Naive thymus-derived CD4-positive, alpha-beta T cell (primary cell): Measurements from ENCODE around the gene BRSK1. TPM values are rescaled to one million over a fixed set of nuclear protein-coding genes. Genes with fewer than 3 reads are reported as not detected.

ENCODE experiments used
- ATAC-seq: fragments of 150-1000 bp; cut with Tn5 transposase; 2 replicates; pipeline ENCODE4 v1.10.0; 2021; ENCODE audit warnings: mild to moderate bottlenecking, moderate library complexity
- CTCF ChIA-PET: fragments of 350-600 bp; sonication (Branson Sonifier 250); formaldehyde crosslinking; loops from one replicate; lab custom pipeline; 2021; ENCODE audit warnings: antibody characterized with exemption; lab: Charles Lee
- POLR2A ChIA-PET: fragments of 350-600 bp; sonication (Branson Sonifier 250); formaldehyde crosslinking; loops from one replicate; lab custom pipeline; 2021; ENCODE audit warnings: antibody characterized with exemption, inconsistent platforms; lab: Charles Lee
- DNase-seq, 9 donors: peaks; one replicate each; pipeline versions ENCODE4 v3.0.0 to v3.0.0-alpha.2; 2020 to 2022; ENCODE audit warnings: mixed read lengths in 1 of 9
- H3K27ac ChIP-seq: one replicate; pipeline ENCODE4 v1.7.0; 2013; ENCODE audit warnings: mild to moderate bottlenecking, low read depth, low read length, moderate library complexity
- H3K27me3 ChIP-seq, 2 donors: one replicate each; pipeline ENCODE4 v1.7.0; 2013; ENCODE audit warnings: low read length in 2 of 2, mild to moderate bottlenecking in 2 of 2, moderate library complexity in 2 of 2; ENCODE audit not compliant: control insufficient read depth in 2 of 2, insufficient read depth in 2 of 2
- H3K36me3 ChIP-seq, 3 experiments: 1 replicate in 2 of 3; 2 replicates in 1 of 3; pipeline ENCODE4 v1.7.0; 2013; ENCODE audit warnings: low read length in 3 of 3, mild to moderate bottlenecking in 3 of 3, moderate library complexity in 1 of 3; ENCODE audit not compliant: insufficient read depth in 3 of 3, control insufficient read depth in 2 of 3
- H3K4me1 ChIP-seq, 2 donors: one replicate each; pipeline ENCODE4 v1.7.0; 2013; ENCODE audit warnings: low read length in 2 of 2, mild to moderate bottlenecking in 2 of 2, moderate library complexity in 1 of 2; ENCODE audit not compliant: control insufficient read depth in 2 of 2, insufficient read depth in 2 of 2
- H3K4me3 ChIP-seq: 2 replicates; pipeline ENCODE4 v1.7.0; 2013; ENCODE audit warnings: mild to moderate bottlenecking, low read length
- H3K9me3 ChIP-seq, 3 experiments: 1 replicate in 2 of 3; 2 replicates in 1 of 3; pipeline ENCODE4 v1.7.0; 2013; ENCODE audit warnings: low read length in 3 of 3; ENCODE audit not compliant: control insufficient read depth in 2 of 3
- H3K27ac Mint-ChIP-seq, 9 donors: one replicate each; pipeline ENCODE4 v1.8.0; 2020 to 2022; ENCODE audit warnings: mixed read lengths in 9 of 9, mild to moderate bottlenecking in 8 of 9, moderate library complexity in 5 of 9, inconsistent platforms in 2 of 9
- H3K27me3 Mint-ChIP-seq, 5 donors: one replicate each; pipeline ENCODE4 v1.8.0; 2021 to 2022; ENCODE audit warnings: mixed read lengths in 5 of 5, mild to moderate bottlenecking in 1 of 5
- H3K36me3 Mint-ChIP-seq, 5 donors: one replicate each; pipeline ENCODE4 v1.8.0; 2020 to 2022; ENCODE audit warnings: mixed read lengths in 5 of 5, mild to moderate bottlenecking in 3 of 5, inconsistent platforms in 1 of 5
- H3K4me1 Mint-ChIP-seq, 7 donors: one replicate each; pipeline ENCODE4 v1.8.0; 2020 to 2022; ENCODE audit warnings: mixed read lengths in 7 of 7, mild to moderate bottlenecking in 3 of 7, inconsistent platforms in 1 of 7
- H3K4me3 Mint-ChIP-seq, 10 donors: one replicate each; pipeline ENCODE4 v1.8.0; 2020 to 2022; ENCODE audit warnings: mild to moderate bottlenecking in 10 of 10, mixed read lengths in 10 of 10, moderate library complexity in 6 of 10, inconsistent platforms in 2 of 10
- H3K9me3 Mint-ChIP-seq, 11 donors: one replicate each; pipeline ENCODE4 v1.8.0; 2020 to 2022; ENCODE audit warnings: mixed read lengths in 11 of 11, mild to moderate bottlenecking in 4 of 11, inconsistent platforms in 1 of 11, moderate library complexity in 1 of 11
- intact Hi-C, 2 donors: fragments of 100-400 bp; cut with micrococcal nuclease; formaldehyde crosslinking; loops; one replicate each; pipeline ENCODE4 v1.15.1; 2023
- polyA plus RNA-seq, 2 donors: library from polyadenylated mRNA; unstranded; fragments of 300-500 nt; fragmentation: Illumina TruSeq; gene quantifications; one replicate each; pipeline ENCODE4 v1.2.3, GENCODE V29; 2021
- total RNA-seq, 6 experiments: library from RNA in 5 of 6; stranded (reverse) in 5 of 6; gene quantifications; 1 replicate in 5 of 6; 2 replicates in 1 of 6; pipeline ENCODE4 v1.2.3 and lab custom pipeline; 2021 to 2026

The BRSK1 gene
- total and polyA plus RNA-seq, 7 experiments from 2014 or later = 0.41 to 6.3 (median 3.4) TPM; not detected in 2

DNA sequence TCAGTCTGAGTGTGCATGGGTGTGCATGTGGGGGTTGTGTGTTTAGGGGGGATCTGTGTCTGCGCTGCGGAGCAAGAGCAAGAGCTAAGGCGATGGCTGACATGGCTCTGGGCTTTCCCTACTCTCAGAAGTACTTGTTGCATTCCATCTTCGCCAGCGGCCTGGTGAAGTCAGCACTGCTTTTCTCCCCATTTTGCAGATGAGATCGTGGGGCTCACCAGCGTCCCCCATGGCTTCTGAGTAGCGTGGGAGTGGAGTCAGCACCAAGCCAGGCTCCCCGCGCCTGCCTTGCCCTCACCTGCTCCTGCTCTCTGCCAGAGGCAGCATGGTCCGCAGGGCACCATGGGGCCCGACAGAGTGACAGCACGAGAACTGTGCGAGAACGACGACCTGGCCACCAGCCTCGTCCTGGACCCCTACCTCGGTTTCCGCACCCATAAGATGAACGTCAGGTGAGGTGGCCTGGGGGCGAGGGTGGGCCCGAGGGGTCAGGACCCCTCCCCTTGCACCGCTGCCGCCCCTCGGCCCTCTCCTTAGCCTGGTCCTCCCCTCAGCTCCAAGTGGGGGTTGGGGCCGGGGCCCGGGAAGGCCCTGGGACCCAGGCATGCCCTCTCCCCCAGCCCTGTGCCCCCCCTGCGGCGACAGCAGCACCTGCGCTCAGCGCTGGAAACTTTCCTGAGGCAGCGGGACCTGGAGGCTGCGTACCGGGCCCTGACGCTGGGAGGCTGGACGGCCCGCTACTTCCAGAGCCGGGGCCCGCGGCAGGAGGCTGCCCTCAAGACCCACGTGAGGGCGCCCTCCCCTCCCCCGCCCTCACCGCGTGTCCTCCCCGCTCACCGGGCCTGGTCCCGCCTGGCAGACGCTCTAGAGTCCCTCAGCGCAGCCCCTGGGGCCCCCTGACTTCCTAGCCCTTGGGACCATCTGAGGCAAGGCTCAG lies 58.1 kb downstream of the BRSK1 start:
- intact Hi-C loops = no loop called here
- ChIA-PET CTCF (no interaction called here), POLR2A (interaction anchor here (1.0 kb wide), 2 partner anchors 10 to 64 kb away, joined by 4 to 5 read pairs; no protein-coding TSS in a partner anchor)
- Mint-ChIP-seq H3K4me1 (peaks cover 11 to 28% (median 24%) of the 10 kb centered on the region in 7 donors), H3K27me3 (peaks cover 0 to 9% (median 0%) of the 10 kb centered on the region in 5 donors), H3K36me3 (peaks cover 0 to 13% (median 3%) of the 10 kb centered on the region in 5 donors), H3K27ac (peak overlapping the region in 6 of 9 donors; percentile 28 to 99 (median 74)), H3K9me3 (peaks cover 0 to 4% (median 0%) of the 10 kb centered on the region in 11 donors), H3K4me3 (peak overlapping the region; percentile 32 to 99 (median 80))
- H3K27me3 ChIP-seq = no peaks in the 10 kb centered on the region
- ATAC-seq (no peak), DNase-seq (no peak)
- H3K4me3 ChIP-seq = no peak overlapping the region
- no peak overlapping the region for H3K27ac ChIP-seq
- no peaks in the 10 kb centered on the region for H3K9me3 ChIP-seq
- H3K36me3 ChIP-seq = peaks cover 0 to 15% (median 0%) of the 10 kb centered on the region in 3 experiments
- peaks cover 8 to 15% of the 10 kb centered on the region in 2 donors for H3K4me1 ChIP-seq

DNA sequence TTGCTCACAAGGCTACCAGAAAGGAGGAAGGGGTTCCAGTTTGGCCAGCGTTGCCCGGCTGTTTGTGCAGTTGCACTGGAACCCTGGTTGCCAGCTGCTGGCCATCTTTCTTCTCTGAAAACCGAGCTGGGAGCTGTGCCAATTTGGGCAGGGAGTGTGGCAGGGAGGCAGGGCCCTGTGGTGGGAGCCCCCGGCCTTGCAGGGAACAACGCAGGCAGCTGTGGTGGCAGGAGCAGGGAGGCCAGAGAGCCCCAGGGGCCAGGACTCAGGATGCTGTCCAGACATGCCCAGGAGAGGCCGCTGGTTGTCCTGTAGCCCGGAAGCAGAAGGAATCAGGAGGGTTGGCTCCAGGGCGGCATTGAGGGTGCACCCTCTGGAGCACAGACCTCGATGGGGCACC lies 60.6 kb downstream of the BRSK1 start:
- CTCF ChIA-PET = no interaction called here
- H3K9me3 Mint-ChIP-seq = peaks cover 0 to 3% (median 0%) of the 10 kb centered on the region in 11 donors
- peaks cover 0 to 13% (median 4%) of the 10 kb centered on the region in 5 donors for H3K36me3 Mint-ChIP-seq
- DNase-seq (no peak), ATAC-seq (no peak)
- H3K36me3 ChIP-seq = peaks cover 0 to 15% (median 0%) of the 10 kb centered on the region in 3 experiments
- no peaks in the 10 kb centered on the region for H3K27me3 ChIP-seq
- H3K4me1 Mint-ChIP-seq = peaks cover 11 to 22% (median 15%) of the 10 kb centered on the region in 7 donors
- intact Hi-C loops = no loop called here
- no peak overlapping the region for H3K27ac ChIP-seq
- H3K9me3 ChIP-seq = no peaks in the 10 kb centered on the region
- H3K4me1 ChIP-seq = peaks cover 0 to 9% of the 10 kb centered on the region in 2 donors
- peaks cover 0 to 4% (median 0%) of the 10 kb centered on the region in 5 donors for H3K27me3 Mint-ChIP-seq
- H3K27ac Mint-ChIP-seq = no peak overlapping the region
- no peak overlapping the region for H3K4me3 ChIP-seq
- POLR2A ChIA-PET = interaction anchor here (0.5 kb wide), 1 partner anchor 290 kb away, joined by 3 read pairs; no protein-coding TSS in a partner anchor
- no peak overlapping the region for H3K4me3 Mint-ChIP-seq

GRCh38 chr19:55345101-55345817 lies 61.5 kb downstream of the BRSK1 start:
- CTCF ChIA-PET = no interaction called here
- Mint-ChIP-seq H3K27ac (peak overlapping the region in 1 of 9 donors; percentile 41), H3K36me3 (peaks cover 0 to 13% (median 4%) of the 10 kb centered on the region in 5 donors)

GRCh38 chr19:55345818-55346724 lies 62.3 kb downstream of the BRSK1 start:
- Mint-ChIP-seq H3K4me3 (no peak overlapping the region), H3K4me1 (peaks cover 5 to 12% (median 7%) of the 10 kb centered on the region in 7 donors), H3K9me3 (no peaks in the 10 kb centered on the region), H3K27ac (no peak overlapping the region), H3K27me3 (peaks cover 0 to 4% (median 2%) of the 10 kb centered on the region in 5 donors), H3K36me3 (peaks cover 0 to 13% (median 4%) of the 10 kb centered on the region in 5 donors)
- H3K4me3 ChIP-seq = no peak overlapping the region
- H3K9me3 ChIP-seq = no peaks in the 10 kb centered on the region
- CTCF ChIA-PET = no interaction called here
- H3K36me3 ChIP-seq = peaks cover 0 to 15% (median 0%) of the 10 kb centered on the region in 3 experiments
- no peaks in the 10 kb centered on the region for H3K27me3 ChIP-seq
- H3K27ac ChIP-seq = no peak overlapping the region
- ATAC-seq (no peak), DNase-seq (no peak)
- intact Hi-C loops = no loop called here
- POLR2A ChIA-PET = no interaction called here
- H3K4me1 ChIP-seq = no peaks in the 10 kb centered on the region

More at GRCh38 chr19:55345101-55345817, 61.5 kb downstream of the BRSK1 start:
- Mint-ChIP-seq H3K4me3 (no peak overlapping the region), H3K9me3 (no peaks in the 10 kb centered on the region), H3K4me1 (peaks cover 9 to 17% (median 11%) of the 10 kb centered on the region in 7 donors), H3K27me3 (peaks cover 0 to 4% (median 0%) of the 10 kb centered on the region in 5 donors)
- no peak overlapping the region for H3K4me3 ChIP-seq
- intact Hi-C loops = no loop called here
- DNase-seq = no peak
- peaks cover 0 to 6% of the 10 kb centered on the region in 2 donors for H3K4me1 ChIP-seq
- no peaks in the 10 kb centered on the region for H3K27me3 ChIP-seq
- no peaks in the 10 kb centered on the region for H3K9me3 ChIP-seq
- H3K36me3 ChIP-seq = peaks cover 0 to 15% (median 0%) of the 10 kb centered on the region in 3 experiments
- ATAC-seq = no peak
- no peak overlapping the region for H3K27ac ChIP-seq
- POLR2A ChIA-PET = no interaction called here

DNA sequence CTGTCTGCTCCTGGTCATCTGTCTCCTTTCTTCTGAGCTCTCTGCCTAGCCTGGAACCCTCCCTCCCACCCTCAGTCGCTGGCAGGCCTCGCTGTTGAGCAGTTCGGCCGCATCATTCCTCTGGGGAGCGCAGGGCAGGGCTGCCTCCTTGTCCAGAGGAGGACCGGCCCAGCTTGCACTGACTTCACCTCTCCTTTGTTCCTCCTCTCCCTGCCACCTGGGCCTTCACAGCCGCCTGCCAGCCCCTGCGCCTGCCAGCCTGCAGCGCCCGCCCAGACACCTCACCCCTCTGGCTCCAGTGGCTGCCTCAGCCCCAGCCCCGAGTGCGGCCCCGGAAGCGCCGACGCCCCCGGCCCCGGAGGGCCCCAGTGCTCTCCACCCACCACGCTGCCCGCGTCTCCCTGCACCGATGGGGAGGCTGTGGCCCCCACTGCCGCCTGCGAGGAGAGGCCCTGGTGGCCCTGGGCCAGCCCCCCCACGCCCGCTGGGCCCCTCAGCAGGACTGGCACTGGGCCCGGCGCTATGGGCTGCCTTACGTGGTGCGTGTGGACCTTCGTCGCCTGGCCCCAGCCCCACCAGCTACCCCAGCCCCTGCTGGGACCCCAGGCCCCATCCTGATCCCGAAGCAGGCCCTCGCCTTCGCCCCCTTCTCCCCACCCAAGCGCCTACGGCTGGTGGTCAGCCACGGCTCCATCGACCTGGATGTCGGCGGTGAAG lies 63.1 kb downstream of the BRSK1 start:
- ChIA-PET CTCF (interaction anchor here (0.7 kb wide), 1 partner anchor 42 kb away, joined by 3 read pairs; no protein-coding TSS in a partner anchor), POLR2A (interaction anchor here (0.6 kb wide), 1 partner anchor 259 kb away, joined by 3 read pairs; no protein-coding TSS in a partner anchor)
- Mint-ChIP-seq H3K36me3 (peaks cover 0 to 13% (median 4%) of the 10 kb centered on the region in 5 donors), H3K9me3 (no peaks in the 10 kb centered on the region), H3K27me3 (peaks cover 0 to 12% (median 10%) of the 10 kb centered on the region in 5 donors), H3K4me1 (peaks cover 0 to 14% (median 5%) of the 10 kb centered on the region in 7 donors), H3K4me3 (no peak overlapping the region), H3K27ac (no peak overlapping the region)
- peaks cover 0 to 15% (median 0%) of the 10 kb centered on the region in 3 experiments for H3K36me3 ChIP-seq
- intact Hi-C loops = no loop called here
- H3K27ac ChIP-seq = no peak overlapping the region
- ATAC-seq (no peak), DNase-seq (no peak)
- H3K4me1 ChIP-seq = no peaks in the 10 kb centered on the region
- no peak overlapping the region for H3K4me3 ChIP-seq
- H3K27me3 ChIP-seq = peaks cover 0 to 3% of the 10 kb centered on the region in 2 donors
- H3K9me3 ChIP-seq = no peaks in the 10 kb centered on the region
